22Rv1 (cell line): ENCODE measurements around the gene TRAPPC6A.

Experiments used
- CTCF ChIP-seq: fragments of 450-650 bp; IDR thresholded peaks from 2 replicates; pipeline ENCODE4 v1.5.1; 2017; ENCODE audit warnings: mild to moderate bottlenecking
- ZFX ChIP-seq: fragments of 450-650 bp; IDR thresholded peaks from 2 replicates; pipeline ENCODE4 v1.6.1; 2017; ENCODE audit warnings: antibody characterized with exemption, borderline replicate concordance

GRCh38 chr19:45164577-45165335 lies 13.3 kb downstream of the TRAPPC6A start:
- no peak for TF ChIP-seq CTCF
- TF ChIP-seq ZFX = no peak
